HG03469 (cell line): ENCODE data around the gene FCN1.

ENCODE experiments used
- ATAC-seq: cut with Tn5 transposase; IDR thresholded peaks from one replicate; pipeline ENCODE4 v1.9.1; 2021; ENCODE audit warnings: mild to moderate bottlenecking, moderate library complexity, moderate number of reproducible peaks; ENCODE audit not compliant: unreplicated experiment

The FCN1 gene

GRCh38 chr9:134937566-134938345, 20.0 kb upstream of the FCN1 start:
- no peak for ATAC-seq

- ATAC-seq = no peak
Measured at GRCh38 chr9:134937164-134937555, 19.4 kb upstream of the FCN1 start.

- no peak for ATAC-seq
Measured at GRCh38 chr9:134936346-134937163, 18.8 kb upstream of the FCN1 start.

GRCh38 chr9:134935701-134936345, 18.1 kb upstream of the FCN1 start:
- ATAC-seq = no peak

GRCh38 chr9:134935056-134935640, 17.4 kb upstream of the FCN1 start:
- ATAC-seq = no peak

- ATAC-seq = no peak
Measured at GRCh38 chr9:134933076-134933659, 15.5 kb upstream of the FCN1 start.

- ATAC-seq = no peak
Measured at GRCh38 chr9:134932606-134933005, 14.9 kb upstream of the FCN1 start.

- no peak for ATAC-seq
Measured at GRCh38 chr9:134932171-134932570, 14.5 kb upstream of the FCN1 start.

- ATAC-seq = peak; percentile 39
Measured at GRCh38 chr9:134930398-134930797, 12.7 kb upstream of the FCN1 start.

GRCh38 chr9:134929193-134930158, 11.8 kb upstream of the FCN1 start:
- ATAC-seq = no peak

- ATAC-seq = no peak
Measured at GRCh38 chr9:134928436-134929192, 10.9 kb upstream of the FCN1 start.

GRCh38 chr9:134925011-134925511, 7.3 kb upstream of the FCN1 start:
- ATAC-seq = no peak

- no peak for ATAC-seq
Measured at GRCh38 chr9:134923466-134923865, 5.8 kb upstream of the FCN1 start.

- no peak for ATAC-seq
Measured at GRCh38 chr9:134922932-134923240, 5.2 kb upstream of the FCN1 start.

GRCh38 chr9:134922066-134922931, 4.6 kb upstream of the FCN1 start:
- ATAC-seq = no peak

GRCh38 chr9:134919303-134919702, 1.6 kb upstream of the FCN1 start:
- no peak for ATAC-seq

- no peak for ATAC-seq
Measured at GRCh38 chr9:134918646-134919045, 934 bp upstream of the FCN1 start.

- ATAC-seq = no peak
Measured at GRCh38 chr9:134916161-134916665, 1.5 kb downstream of the FCN1 start.
